HUDEP-2 (cell line): Measurements from ENCODE around the gene LTB4R.
A peak's percentile ranks its signal among the peaks of the same experiment; 100 is the strongest.
"Not testable (repeated sequence)": the region's sequence is repeated elsewhere in the genome, so short reads cannot be mapped to it uniquely, and the experiment has no call there.

ENCODE experiments used
- DNase-seq, 76 experiments: peaks; one replicate each; lab custom pipeline; 2025; ENCODE audit not compliant: unreplicated experiment in 76 of 76; lab: John Stamatoyannopoulos, UW

The LTB4R gene

DNA sequence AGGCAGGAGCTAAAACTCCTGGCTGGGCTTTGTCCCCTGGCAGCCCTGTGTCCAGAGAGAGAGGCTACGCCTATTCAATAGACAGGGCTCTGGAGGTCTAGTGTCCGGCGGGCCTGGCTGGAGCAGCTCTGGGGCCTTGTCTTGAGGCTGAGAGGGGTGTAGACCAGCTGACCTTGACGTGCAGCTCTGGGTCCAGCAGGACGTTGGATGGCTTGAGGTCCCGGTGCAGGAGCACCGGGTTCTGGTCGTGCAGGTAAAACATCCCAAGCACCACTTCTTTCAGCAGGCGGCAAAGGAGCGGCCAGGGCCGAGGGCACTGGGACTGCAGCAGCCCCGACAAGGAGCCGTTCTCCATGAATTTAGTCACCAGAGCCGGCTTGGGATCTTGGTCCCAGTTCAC lies 27.5 kb downstream of the LTB4R start:
- no peak for DNase-seq

GRCh38 chr14:24339284-24340151 lies 28.2 kb downstream of the LTB4R start, which contains the start of gene RIPK3:
Gene RIPK3, minus strand, starts transcription at chr14:24339991. Its CDS starts 165 bp downstream, at chr14:24339826.
- peak in 2 of 76 experiments; percentile 9 to 10 for DNase-seq

DNA sequence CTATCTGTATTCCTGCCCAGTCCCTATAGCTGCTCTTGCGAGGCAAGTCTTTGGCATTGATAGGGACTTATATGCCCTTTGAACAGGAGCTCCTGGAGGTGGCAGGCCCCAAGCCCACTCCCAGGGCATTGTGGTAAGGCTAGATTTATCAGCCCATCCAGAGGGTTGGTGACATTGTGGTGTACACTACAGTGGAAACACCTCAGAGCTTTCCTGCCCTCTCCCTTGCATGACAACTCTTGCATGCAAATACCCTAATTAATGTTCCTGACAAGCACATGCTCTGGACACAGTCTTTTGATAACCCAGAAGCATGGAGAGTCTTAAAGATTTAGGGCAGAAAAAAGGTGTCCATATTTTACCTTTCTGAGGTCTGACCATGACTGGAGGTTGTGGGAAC lies 29.3 kb downstream of the LTB4R start:
- DNase-seq = no peak

DNA sequence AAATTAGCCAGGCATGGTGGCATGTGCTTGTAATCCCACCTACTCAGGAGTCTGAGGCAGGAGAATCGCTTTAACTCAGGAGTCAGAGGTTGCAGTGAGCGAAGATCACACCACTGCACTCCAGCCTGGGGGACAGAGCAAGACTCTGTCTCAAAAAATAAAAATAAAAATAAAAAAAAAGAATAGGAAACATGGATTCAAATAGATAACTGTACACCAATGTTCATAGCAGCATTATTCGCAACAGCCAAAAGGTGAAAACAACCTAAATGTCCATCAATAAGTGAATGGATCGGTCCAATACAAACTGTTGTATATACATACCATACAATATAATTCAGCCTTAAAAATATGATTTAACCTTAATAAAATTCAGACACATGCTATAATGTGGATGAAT lies 31.6 kb downstream of the LTB4R start:
- DNase-seq = no peak

- peak in 1 of 76 experiments; percentile 7 for DNase-seq
Observed at GRCh38 chr14:24343795-24344660, 32.7 kb downstream of the LTB4R start.

GRCh38 chr14:24347134-24347533 lies 35.8 kb downstream of the LTB4R start:
- DNase-seq = no peak

- no peak for DNase-seq
Observed at GRCh38 chr14:24348186-24348585, 36.9 kb downstream of the LTB4R start.

GRCh38 chr14:24349742-24350141 lies 38.4 kb downstream of the LTB4R start:
- DNase-seq = no peak

DNA sequence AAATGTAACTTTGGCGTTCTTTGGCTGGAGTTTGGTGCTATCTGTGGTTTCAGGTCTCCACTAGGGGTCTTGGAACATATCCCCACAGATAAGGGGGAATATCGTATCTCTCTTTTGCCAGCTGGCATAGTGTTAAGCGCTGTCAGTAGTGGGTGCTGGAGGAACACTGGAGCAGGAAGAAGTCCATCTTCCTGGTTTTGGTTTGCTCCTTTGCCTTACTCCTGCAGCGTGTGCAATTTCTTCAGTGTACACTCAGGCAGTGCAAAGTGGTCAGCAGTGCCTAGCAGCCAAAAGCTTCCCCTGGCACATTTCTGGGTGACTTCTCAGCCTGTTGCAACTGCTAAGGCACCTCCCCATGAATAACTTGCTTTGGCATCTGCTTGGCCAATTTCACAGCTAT lies 40.2 kb downstream of the LTB4R start:
- DNase-seq = peak in 2 of 76 experiments; percentile 10 to 12

DNA sequence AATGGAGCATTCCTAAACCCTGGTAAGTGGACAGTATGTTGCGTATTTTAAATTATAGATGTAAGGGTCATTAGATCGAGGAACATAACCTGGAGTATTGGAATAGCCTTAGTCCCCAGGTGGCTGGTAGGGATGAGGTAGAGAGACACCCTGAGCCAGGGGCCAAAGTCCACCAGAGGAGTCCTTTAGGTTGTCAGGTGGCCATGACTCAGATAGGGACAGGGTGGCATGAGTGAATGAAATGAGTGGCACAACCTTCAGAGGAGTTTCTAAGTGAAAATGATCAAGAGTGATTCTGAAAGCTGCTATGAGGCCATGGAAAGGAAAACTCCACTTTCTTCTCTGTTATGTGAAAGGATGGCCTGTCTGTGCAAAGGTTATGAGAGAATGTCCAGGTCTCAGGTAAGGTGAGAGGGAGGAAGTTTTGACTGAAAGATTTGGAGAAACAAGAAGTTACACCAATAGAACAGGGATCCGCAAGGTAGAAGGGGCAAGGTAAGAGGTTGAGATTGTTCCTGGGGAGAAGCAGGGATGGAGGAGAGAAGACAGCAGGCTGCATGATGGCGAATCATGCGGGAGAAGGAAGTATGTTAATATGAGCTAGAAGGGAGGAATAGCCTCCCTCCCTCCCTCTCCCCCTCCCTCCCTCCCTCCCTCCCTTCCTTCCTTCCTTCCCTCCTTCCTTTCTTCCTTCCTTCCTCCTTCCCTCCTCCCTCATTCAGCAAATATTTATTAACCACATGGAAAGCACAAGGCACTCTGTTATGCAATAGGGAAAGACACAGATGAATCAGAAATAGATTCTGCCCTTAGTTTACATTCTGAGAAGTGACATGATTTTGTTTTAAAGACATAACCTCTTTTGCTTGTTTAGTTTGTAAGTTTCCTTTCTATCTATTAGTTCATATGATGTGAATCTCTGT lies 42.5 kb downstream of the LTB4R start:
- DNase-seq = no peak

DNA sequence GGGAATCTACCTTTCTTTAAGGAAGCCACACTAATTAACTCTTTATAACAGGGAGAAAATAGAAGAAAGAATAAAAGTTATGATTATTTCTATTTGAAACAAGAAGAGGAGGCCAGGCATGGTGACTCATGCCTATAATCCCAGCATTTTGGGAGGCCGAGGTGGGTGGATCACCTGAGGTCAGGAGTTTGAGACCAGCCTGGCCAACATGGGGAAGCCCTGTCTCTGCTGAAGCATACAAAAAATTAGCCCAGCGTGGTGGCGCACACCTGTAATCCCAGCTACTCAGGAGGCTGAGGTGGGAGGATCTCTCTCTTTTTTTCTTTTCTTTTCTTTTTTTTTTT lies 43.2 kb downstream of the LTB4R start:
- not testable (repeated sequence) for DNase-seq

- DNase-seq = no peak
Observed at GRCh38 chr14:24355009-24355408, 43.7 kb downstream of the LTB4R start.

GRCh38 chr14:24356208-24356607 lies 44.9 kb downstream of the LTB4R start:
- no peak for DNase-seq

- no peak for DNase-seq
Observed at GRCh38 chr14:24360281-24360680, 49.0 kb downstream of the LTB4R start.

- no peak for DNase-seq
Observed at GRCh38 chr14:24361326-24361725, 50.0 kb downstream of the LTB4R start.

DNA sequence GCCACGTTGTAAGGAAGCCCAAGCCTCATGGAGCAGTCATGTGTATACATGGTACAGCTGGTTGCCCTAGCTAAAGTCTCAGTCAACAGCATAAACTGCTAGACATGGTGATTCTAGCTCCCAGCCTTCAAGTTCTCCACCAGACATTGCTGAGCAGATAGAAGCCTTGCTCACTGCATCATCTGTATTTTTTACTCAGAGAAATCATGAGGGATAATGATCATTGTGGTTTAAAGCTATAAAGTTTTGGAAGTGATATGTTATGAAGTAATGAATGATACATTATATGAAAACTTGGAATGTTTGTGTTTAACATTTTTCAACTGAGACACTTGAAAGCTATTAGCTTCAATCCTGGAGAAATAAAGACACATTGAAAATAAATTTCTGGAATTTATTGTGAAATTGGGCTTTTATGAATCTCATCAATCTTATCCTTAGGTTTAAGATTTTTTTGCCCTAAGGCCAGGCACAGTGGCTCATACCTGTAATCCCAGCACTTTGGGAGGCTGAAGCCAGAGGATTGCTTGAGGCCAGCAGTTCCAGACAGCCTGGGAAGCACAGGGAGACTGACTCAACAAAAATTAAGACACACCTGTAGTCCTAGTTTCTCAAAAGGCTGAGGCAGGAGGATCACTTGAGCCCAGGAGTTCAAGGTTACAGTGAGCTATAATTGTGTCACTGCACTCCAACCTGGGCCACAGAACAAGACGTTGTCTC lies 51.1 kb downstream of the LTB4R start:
- DNase-seq = no peak

DNA sequence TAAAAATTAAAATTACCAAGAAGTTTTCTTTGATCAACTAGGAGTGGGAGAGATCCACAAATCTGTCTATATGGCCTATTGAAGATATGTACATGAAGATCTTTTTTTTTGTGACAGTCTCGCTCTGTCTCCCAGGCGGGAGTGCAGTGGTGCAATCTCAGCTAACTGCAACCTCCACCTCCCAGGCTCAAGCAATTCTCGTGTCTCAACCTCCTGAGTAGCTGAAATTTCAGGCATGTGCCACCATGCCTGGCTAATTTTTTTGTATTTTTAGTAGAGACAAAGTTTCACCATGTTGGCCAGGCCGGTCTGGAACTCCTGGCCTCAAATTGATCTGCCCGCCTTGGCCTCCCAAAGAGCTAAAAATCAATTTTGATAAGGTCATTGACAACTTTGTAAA lies 52.1 kb downstream of the LTB4R start:
- DNase-seq = no peak

DNA sequence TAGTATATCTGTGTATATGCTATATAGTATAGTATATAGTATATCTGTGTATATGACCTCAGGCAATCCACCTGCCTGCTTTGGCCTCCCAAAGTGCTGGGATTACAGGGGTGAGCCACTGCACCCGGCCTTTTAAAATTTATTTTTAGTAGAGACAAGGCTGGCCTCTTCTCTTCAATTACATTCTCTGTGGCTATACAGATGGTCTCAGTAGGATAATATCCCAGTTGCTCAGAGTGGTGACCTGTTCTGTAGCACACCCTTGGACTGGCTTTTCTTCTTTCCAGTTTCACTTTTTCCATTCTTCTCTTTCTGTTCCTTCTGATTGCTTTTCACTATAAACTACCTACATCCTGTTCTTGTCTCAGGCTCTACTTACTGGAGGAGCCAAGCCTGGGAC lies 53.5 kb downstream of the LTB4R start:
- no peak for DNase-seq

DNA sequence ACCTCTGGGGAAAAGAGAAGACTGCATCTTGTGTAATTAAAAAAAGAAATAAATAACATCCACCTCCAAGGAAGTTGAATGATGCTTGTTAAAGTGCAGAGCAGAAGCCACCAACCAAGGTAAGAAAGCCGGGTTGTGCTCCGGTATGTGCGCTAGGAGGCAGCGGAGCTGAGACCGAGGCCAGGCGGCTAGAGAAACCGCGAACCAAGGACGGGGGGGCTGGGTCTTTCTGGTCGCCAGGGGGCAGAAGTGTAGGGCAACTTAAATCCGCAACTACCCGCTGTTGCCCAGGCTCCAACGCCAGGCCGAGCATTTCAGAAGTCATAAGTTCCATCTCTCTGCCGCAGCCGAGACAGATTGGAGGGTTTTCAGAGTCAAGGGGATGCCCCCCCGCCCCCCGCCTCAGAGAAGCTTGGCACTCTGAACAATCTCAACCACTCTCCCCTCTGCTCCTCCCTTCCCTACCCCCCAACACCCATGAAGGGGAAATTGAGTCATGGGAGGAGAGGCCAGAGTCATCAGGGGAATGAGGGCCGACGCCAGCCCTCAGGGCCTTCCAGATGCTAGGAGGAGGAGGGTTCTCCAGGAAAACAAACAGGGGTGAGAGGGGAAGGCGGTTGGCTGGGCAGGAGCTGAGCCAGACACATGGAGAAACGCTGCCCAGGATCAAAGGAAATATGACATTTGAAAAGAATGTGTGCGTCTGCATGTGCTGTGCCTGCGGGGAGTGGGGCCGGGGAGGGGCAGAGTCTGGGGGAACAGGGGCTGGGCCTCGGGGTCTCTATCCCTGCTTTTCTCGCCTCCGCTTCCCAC lies 54.5 kb downstream of the LTB4R start:
- peak in 51 of 76 experiments; percentile 4 to 73 (median 50) for DNase-seq
